NCI-H748 (cell line): ENCODE measurements around the gene KRTAP5-3.

ENCODE experiments used
- DNase-seq: peaks from one replicate; lab custom pipeline; 2025; ENCODE audit not compliant: unreplicated experiment; lab: John Stamatoyannopoulos, UW

KRTAP5-3 gene

GRCh38 chr11:1643146-1643690 lies 35.0 kb upstream of the KRTAP5-3 start:
- no peak for DNase-seq

GRCh38 chr11:1642288-1643145 lies 34.3 kb upstream of the KRTAP5-3 start:
- DNase-seq, result no peak

- no peak for DNase-seq
Measured at GRCh38 chr11:1641096-1641495, 32.8 kb upstream of the KRTAP5-3 start.

DNA sequence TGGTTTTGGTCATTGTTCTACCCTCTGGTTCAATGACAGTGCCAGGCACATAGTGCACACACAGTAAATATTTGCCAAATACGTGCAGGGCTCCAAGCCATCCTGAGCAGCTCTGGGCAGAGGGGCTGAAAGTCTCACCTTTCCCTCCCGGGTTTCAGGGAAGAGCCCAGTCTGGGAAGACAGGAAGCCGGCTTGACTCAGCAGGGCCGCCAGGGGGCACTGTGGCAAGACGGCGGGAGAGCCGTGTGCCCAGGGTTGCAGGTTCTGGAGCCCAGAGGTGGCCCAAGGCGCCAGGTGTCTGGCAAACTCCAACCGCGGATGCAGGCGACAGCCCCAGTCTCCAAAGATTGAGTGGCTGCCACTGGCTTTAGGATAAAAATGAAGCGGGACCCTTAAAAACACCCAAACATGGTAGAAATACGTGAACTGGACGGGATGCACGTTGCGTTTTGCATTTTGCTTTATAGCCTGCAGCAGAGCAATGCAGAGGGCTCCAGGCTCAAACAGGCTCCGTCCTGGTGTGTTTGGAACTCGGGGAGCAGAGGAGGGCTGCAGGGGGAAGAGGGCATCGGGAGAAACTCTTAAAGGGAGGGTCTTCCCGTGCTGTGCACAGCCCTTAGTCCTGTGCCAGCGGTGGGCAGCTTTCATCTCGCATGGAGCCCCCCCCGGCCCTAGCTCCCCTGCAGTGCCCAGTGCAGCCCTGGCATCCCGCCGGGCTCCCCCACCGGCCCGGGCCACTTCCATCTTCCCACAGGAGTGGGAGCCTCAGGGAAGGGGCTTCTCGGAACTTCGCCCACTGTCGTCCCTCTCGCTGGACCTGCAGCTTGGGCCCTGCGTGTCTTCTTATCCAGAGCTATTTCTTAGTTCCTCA lies 32.0 kb upstream of the KRTAP5-3 start:
- peak; percentile 98 for DNase-seq

GRCh38 chr11:1639666-1640065 lies 31.4 kb upstream of the KRTAP5-3 start:
- DNase-seq, result no peak

DNA sequence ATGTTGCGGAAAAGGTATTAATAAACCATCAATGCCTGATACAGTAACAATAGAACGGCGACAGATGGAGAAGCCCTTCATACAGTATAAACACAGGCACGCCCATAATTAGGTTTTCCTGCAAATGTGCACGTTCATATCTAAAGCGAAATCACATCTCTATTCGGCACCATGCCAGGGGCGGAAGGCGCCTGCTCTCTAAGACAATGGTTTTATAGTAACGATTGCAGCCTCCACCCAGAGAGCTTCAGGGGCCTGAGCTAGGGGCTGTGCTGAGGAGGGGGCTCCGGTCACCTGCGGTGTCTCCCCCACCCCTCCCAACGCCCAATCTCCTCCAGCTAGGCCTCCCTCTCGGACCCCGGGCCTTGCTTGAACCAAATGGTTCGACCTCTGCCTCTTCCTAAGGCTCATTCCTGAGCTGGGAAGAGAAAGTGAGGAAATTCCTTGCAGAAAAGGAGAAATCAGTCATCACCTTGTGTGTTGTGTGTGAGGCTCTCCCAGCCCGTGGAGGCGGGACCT lies 30.9 kb upstream of the KRTAP5-3 start:
- DNase-seq, result peak; percentile 100

DNA sequence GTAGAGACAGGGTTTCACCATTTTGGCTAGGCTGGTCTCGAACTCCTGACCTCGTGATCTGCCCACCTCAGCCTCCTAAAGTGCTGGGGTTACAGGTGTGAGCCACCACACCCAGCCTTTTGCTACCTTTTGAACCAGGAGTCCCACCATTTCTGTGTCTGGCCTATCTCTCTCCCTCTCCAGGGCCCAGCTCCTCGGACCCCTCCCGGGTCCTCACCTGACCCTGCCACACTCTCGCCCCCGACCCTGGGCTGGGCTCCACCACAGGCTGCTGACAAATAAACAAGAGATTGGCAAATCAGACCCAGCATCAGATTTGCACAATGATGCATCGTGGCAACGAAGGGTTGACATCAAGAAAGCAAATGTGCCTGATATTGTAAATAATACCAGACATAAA lies 30.1 kb upstream of the KRTAP5-3 start:
- DNase-seq, result peak; percentile 95

GRCh38 chr11:1637628-1638027 lies 29.4 kb upstream of the KRTAP5-3 start:
- no peak for DNase-seq

DNA sequence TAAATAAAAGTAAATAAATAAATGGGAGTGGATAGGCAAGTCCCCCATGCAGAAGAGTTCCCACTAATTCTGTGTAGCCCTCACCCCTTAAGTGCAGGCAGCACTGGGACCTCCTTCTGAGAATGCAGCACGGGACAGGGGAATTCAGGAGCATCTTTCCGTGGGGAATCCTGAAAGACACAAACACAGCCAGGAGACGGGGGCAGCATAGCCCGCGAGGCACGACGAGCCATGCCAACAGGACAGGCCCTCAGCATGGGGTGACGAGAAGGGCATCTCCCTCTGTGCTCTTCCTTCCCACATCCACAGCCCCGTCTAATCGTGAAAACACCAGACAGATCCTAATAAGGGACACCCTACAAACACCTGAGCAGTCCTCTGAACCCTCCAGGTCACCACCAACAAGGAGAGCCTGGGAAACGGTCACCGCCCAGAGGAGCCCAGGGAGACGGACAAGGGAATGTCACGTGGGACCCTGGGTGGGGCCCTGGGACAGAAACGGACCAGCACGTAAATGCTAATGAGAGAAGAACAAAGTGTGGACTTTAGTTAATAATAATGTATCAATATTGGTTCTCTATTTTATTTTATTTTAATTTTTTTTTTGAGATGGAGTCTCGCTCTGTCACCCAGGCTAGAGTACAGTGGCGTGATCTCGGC lies 28.2 kb upstream of the KRTAP5-3 start:
- DNase-seq, result no peak

GRCh38 chr11:1633864-1634263 lies 25.6 kb upstream of the KRTAP5-3 start:
- DNase-seq, result no peak

GRCh38 chr11:1632053-1632714 lies 23.9 kb upstream of the KRTAP5-3 start:
- DNase-seq, result peak; percentile 61

DNA sequence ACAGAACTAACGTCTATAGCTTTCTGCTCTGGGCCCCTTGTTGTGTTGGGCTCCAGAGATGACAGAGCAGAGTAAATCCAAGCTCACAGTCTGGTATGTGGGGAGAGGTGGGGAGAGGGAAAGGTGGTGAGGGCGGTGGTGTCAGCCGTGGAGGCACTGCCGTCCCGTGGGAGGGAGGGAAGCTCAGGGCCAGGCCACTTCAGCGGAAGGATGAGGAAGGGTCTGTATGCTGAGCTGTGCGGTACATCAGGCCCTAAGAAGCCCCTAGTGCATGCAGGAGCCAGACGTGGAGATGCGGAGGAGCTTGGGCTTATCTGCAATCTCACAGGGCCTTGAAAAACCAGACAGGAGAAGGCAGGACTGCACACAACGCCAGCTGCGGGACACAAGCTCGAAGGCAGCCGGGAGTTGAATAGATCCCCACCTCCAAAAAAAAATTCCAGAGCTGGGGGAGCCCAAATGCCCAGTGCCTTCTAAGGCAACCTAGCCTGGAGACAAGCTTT lies 22.9 kb upstream of the KRTAP5-3 start:
- no peak for DNase-seq

GRCh38 chr11:1630271-1630670 lies 22.0 kb upstream of the KRTAP5-3 start:
- DNase-seq, result no peak

- DNase-seq, result no peak
Measured at GRCh38 chr11:1629326-1630185, 21.3 kb upstream of the KRTAP5-3 start, which contains the start of gene KRTAP5-5. Gene KRTAP5-5 (plus strand): TSS chr11:1629775. CDS start chr11:1629841, 66 bp downstream.

DNA sequence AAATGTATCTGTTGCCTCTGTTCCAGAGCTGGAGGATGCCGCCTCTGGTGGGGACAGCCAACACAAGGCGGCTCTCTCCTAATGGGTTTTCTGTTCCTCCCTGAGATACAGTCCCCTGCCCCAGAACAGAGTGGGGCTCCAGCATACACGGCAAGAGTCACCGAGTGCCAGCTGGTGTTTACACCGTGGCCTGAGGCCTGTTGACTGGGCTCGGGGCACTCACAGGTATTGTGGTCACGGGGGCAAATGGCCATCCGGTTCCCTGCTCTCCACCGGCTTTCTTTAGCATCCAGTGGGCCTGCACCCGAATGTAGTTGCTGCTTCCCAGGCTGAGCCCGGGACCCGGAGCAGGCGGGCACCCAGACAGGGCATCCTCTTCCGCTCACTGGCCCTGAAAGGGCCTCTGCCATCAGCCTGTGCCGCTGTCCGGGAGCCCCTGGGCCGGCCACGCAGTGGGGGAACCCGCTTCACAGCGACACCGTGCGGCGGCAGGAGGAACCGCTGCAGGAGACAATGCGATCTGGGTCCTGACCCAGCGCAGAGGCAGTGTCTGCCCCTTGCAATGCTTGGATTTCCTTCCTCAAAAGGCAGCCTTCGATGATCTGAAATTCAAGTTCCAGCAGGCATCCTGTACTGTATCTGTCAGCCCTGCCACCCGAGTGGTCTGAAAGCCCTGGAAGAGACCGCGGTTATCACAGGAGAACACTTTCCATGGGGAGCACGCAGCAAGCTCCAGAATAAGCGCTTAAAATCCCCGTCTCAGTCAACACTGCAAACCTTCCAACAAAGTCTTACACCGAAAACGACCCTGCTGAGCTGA lies 20.5 kb upstream of the KRTAP5-3 start:
- DNase-seq, result no peak

DNA sequence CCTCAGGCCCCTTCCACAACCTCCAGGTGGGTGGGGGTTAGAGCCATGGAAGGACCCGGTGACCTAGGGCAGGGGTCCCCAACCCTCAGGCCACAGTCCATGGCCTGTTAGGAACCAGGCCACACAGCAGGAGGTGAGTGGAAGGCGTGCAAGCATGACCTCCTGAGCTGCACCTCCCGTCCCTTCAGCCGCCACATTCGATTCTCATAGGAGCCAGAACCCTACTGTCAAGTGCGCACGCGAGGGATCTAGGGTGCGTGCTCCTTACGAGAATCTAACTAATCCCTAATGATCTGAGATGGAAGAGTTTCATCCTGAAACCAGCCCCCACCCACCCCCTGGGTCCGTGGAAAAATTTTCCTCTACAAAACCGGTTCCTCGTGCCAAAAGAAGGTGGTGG lies 17.3 kb upstream of the KRTAP5-3 start:
- DNase-seq, result no peak

GRCh38 chr11:1624621-1625020 lies 16.4 kb upstream of the KRTAP5-3 start:
- no peak for DNase-seq

DNA sequence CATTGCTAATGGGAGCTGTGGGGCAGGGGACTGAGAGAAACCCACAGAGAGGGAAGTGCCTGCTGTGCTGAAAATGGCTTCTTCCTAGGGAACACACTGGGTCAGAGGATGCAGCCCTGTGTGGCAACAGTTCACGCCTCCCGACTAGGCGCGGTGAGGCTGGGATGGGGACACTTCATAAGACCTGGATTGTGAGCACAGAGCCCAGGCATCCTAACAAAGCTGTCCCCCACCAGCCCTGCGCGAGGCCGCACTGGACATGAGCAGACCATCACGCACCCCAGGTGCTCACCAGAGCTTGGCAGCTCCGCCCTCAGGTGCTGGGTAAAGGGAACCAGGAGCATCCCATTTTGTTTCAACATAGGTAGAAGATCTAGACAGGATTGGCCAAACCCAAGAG lies 15.5 kb upstream of the KRTAP5-3 start:
- DNase-seq, result peak; percentile 68
